ENCODE measurements around the gene MEGF6.

Gene MEGF6

GRCh38 chr1:3570066-3570986 is 41.0 kb downstream of the MEGF6 start:
- H3K27ac ChIP-seq: no peak overlapping the region
- TF ChIP-seq CTCF (conservative IDR thresholded peaks at IDR 0.05): no peak

- TF ChIP-seq CTCF (conservative IDR thresholded peaks at IDR 0.05): no peak
- H3K27ac ChIP-seq: no peak overlapping the region
Observed at GRCh38 chr1:3569436-3569835, 41.9 kb downstream of the MEGF6 start.

- no peak for TF ChIP-seq CTCF (conservative IDR thresholded peaks at IDR 0.05)
- no peak overlapping the region for H3K27ac ChIP-seq
Observed at GRCh38 chr1:3568815-3569435, 42.4 kb downstream of the MEGF6 start.

GRCh38 chr1:3566951-3567804 is 44.1 kb downstream of the MEGF6 start:
- H3K27ac ChIP-seq: no peak overlapping the region
- no peak for TF ChIP-seq CTCF (conservative IDR thresholded peaks at IDR 0.05)

GRCh38 chr1:3566003-3566885 is 45.1 kb downstream of the MEGF6 start:
- no peak for TF ChIP-seq CTCF (conservative IDR thresholded peaks at IDR 0.05)

GRCh38 chr1:3564921-3565831 is 46.1 kb downstream of the MEGF6 start:
- TF ChIP-seq CTCF (conservative IDR thresholded peaks at IDR 0.05): peak; percentile 98
- no peak overlapping the region for H3K27ac ChIP-seq

More at GRCh38 chr1:3566003-3566885, 45.1 kb downstream of the MEGF6 start:
- no peak overlapping the region for H3K27ac ChIP-seq
